Activated T-cell treated with anti-CD3 and anti-CD28 coated beads, Interleukin-2, amount 50 U/mL, for 48 hours (primary cell): ENCODE data around the gene COQ2.
"Not testable (repeated sequence)": the region's sequence is repeated elsewhere in the genome, so short reads cannot be mapped to it uniquely, and the experiment has no call there.

ENCODE experiments used
- DNase-seq, 2 experiments: peaks; one replicate each; pipeline ENCODE4 v3.0.0-alpha.2; 2020

COQ2 gene, protein sequence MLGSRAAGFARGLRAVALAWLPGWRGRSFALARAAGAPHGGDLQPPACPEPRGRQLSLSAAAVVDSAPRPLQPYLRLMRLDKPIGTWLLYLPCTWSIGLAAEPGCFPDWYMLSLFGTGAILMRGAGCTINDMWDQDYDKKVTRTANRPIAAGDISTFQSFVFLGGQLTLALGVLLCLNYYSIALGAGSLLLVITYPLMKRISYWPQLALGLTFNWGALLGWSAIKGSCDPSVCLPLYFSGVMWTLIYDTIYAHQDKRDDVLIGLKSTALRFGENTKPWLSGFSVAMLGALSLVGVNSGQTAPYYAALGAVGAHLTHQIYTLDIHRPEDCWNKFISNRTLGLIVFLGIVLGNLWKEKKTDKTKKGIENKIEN

DNA sequence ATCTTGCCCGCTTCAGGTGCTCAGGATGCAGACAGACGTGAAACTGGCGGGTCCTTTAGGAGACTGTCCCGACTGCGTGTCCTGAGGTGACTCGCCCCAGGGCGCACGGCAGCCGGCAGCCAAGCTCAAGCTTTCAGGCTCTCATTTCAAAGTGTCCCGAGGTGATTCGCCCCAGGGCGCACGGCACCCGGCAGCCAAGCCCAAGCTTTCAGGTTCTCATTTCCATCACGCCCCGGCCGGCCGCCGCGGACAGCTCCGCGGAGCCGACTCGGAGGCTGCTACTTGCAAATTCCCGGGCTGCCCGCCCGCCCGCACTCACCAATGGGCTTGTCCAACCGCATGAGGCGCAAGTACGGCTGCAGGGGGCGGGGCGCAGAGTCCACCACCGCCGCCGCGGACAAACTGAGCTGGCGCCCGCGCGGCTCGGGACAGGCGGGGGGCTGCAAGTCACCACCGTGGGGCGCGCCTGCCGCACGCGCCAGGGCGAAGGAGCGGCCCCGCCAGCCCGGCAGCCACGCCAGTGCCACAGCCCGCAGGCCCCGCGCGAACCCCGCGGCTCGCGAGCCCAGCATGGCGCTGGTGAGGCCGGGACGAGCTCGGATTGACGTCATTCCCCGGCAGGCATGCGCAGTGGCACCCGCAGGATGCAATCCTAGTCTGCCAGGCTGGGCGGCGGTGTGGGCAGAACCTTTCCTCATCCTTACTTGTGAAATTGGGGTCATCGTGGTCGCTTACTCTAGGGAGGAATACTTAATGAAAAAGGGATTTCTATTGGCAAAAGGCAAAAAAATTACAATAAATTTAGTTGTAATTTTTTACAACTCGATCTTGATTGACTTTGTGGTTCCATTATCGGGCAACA is at the start of gene COQ2:
COQ2 (minus strand) TSS at position 606 of the 862 bp plus-strand sequence; CDS start at position 572, 34 bp downstream.
- DNase-seq, result peak; percentile 96

DNA sequence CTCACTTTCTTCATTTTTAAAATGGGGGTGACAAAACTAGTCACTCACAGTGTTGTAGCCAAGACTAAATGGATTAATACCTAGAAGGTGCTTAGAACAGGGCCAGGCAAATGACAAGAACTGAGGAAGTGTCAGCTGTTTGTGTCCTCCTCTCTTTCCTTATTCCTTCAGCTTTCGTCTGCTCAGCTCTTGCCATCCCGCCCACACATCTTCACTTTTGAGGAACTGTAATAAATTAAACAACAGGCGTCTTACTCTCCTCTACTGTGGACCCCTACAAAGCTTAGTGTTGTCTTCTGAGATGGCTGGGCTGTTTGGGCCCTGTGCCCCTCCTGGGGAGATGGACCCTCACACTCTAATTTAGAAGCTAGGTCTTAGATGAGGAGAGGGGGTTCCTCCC is 47.4 kb upstream of the COQ2 start:
- DNase-seq, result no peak

DNA sequence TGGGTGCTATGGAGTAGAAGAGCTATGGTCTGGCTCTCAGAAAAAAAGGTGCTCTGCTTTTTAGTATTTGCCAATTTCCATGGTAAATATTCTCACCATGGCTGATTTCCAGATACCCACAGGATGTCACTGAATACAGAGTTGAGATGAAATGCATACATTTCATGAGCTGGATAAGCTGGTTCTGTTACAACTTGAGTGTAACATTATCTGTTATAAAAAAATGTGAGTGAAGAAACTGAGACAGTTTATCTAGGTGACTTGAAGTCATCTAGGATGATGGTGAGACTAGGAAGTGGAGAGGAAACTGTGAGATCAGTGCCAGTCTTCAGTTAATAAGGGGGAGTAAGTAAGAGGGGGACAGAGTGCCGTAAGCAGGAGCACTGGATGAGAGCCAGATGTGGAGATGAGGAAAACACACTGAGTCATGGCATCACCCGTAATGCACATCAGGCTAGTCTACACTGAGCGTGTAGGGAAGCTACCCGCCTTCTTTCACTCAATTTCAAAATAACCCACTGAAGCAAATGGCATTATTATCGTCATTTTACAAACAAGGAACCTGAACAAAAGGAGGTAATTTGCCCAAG is 45.0 kb upstream of the COQ2 start:
- DNase-seq, result no peak

DNA sequence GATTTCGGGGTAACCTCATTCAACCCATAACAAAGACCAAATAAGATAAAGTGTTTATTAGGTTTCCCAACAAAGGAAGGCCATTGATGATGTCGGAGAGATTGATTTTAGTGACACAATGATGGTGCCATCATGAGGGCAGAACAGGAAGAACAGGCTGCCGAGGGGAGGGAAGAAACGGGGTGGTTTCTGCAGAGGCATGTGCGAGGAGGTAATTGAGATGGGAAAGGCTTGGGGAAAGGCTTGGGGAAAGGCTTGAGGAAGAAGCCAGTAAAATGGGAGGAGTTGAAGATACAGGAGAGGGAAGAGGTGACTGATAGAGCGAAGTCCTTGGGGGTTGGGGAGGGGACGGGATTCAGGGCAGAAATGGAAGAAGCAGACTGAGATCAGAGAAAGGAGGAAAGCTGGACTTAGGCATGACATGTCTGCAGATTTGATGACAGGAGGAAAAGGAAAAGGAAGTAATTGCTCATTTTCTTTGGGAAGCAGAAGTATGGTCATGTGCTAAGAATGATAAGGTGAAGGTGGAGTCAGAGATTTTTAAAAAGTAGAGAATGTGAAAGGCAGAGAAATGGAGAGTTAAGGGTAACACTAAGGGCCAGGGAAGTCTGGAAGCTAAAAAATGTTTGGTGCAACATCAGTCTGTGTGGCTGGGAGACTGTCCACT is 44.1 kb upstream of the COQ2 start:
- no peak for DNase-seq

DNA sequence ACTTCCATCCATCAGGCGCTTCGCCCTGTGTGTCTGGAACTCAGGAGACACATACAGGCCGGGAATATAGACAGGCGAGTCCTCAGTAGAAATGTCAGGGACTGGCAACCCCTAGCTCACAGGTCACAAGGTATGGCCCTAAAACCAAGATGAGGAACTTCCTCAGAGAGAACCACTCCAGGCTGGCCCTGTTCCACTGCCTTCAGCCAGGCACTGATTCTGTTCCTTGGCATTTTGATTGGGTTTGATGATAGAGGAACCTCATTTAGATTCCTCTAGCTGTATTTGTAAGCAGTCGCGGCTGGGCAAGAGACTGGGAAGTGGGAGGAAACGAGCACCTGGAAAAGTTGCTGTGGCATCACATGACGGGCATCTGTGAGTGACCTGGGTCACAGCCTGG is 41.9 kb upstream of the COQ2 start:
- DNase-seq, result no peak

DNA sequence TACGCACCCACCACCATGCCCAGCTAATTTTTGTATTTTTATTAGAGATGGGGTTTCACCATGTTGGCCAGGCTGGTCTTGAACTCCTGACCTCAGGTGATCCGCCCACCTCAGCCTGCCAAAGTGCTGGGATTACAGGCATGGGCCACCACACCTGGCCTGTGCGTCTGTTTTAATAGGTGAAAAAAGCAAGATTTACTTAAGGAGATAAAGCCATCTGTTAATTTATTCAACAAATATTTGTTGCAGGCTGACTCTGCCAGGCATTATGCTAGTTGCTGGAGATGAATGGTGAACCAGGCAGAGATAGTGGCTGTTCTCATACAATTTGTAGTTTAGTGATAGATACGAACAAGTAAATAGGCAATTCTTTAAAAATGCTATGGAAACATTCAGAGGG is 40.7 kb upstream of the COQ2 start:
- not testable (repeated sequence) for DNase-seq

DNA sequence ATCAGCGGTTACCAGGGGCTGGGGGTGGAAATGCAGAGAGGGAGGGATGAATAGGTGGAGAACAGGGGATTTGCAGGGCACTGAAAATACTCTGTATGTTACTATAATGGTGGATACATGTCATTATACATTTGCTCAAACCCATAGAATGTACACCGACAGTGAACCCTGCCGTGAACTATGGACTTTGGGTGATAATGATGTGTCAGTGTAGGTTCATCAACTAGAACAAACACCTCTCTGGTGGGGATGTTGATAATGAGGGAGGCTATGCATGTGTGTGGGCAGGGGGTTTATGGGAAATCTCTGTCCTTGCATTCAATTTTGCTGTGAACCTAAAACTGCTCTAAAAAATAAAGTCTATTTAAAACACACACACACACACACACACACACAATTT is 38.5 kb upstream of the COQ2 start:
- DNase-seq, result no peak

DNA sequence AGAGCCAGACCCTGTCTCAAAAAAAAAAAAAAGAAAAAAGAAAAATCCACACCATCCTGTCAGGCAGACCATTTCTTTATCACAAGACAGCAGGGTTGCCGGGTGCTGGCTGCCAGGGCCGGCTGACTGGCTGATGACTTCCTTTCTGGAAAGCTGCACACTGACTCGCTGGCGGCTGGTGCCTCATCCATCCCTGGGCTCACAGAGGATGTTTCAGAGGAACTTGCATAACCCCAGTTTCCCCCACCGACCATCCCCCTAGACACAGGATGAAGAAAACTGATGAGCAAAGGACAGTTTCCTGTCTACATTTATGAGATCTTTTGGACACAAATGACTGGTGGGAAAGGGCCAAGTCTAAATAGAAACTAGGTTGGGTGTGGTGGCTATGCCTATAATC is 36.0 kb upstream of the COQ2 start:
- DNase-seq, result peak; percentile 41 to 48

DNA sequence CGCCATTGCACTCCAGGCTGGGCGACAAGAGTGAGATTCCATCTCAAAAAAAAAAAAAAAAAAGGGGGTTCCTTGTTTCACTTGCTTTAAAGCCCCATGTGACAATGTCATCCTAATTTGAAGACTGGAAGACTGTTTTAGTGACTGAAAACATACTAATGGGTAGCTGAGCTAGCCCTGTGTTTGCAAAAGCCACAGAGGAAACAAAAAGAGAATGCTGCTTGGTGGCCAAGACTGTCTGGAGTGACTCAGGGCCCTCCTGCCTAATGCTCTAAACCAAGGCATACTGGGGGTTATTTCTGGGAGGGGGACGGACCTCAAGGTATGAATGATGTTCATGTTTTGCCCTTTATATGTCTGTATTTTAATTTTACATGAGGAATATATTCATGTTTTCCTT is 34.1 kb upstream of the COQ2 start:
- no peak for DNase-seq

DNA sequence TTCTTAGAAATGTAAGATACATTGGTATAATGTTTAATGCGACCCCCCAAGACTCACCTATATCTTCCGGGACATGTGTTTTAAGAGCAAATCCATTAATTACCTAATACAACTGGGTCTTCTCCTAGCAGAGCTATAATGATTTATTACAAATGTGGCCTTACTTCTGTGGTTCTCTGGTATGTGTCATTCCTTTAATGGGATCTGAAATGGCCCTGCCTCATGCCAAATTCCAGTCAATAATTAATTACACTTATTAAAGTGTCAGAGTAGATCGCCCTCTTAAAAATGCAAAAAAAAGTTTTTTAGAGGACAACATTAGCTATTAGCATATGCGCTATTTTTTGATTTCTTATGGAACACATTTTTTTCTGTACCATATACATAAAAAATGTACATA is 33.1 kb upstream of the COQ2 start:
- no peak for DNase-seq

DNA sequence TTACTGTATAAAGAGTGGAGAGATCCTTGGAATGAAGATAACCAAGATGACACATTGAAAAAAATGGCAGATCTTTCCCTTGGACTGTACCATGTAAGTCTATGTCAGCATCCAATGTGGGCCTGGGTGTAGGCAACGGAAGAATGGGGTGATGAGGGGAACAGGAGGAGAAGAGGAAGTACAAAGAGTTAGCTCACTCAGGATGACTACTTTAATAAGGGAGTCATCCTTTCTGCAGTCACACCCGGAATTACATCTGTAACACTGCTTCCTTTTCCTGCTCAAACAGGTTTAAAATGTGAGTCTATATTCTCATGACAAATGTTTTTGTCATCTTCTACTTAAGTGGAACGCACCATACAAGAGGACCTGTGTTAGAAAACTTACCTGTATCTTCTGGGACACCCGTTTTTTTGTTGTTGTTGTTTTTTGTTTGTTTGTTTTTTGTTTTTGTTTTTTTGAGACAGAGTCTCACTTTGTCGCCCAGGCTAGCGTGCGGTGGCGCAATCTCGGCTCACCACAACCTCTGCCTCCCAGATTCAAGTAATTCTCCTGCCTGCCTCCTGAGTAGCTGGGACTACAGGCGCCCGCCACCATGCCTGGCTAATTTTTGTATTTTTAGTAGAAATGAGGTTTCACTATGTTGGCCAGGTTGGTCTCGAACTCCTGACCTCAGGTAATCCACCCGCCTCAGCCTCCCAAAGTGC is 32.0 kb upstream of the COQ2 start:
- no peak for DNase-seq

DNA sequence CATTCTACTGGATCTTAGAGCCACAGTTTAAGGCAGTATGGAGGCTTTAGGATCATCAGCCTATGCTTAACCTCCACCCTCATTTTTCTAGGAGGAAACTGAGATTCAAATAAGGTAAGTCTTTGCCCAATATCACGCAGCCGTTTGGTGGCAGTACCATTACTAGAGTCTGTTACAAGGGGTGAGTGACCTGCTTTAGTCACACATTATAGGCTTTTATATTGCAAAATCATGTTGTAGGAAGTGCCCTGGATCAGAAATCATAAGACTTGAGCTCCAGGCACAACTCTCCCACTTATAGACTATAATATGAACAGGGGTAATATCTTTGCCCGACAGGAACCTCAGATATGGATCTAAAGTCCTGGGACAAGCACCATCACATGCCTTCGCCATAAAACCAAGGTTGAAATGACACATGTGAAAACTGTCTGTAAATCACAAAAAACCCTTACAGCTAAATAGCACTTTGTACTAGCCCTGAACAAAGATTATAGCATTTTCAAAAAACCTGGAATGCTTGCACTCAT is 30.8 kb upstream of the COQ2 start:
- no peak for DNase-seq

DNA sequence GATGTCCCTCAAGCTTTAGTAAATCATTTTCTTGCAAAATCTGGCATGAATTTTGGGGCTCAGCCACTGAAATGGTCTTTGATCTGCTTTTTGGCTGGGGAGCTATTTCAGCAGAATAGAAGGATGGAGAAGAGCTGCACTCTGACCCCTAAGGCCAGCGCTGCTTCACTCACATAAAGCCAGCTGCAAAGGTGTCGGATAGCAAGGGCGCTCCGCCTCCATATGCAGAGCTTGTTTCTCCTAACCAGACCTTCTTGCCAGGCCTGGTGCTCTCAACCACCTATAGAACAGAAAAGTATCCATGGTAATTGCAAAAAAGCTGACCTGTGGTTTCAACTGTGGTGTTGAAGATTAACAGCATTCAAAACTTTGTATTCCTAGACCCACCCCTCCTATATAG is 24.1 kb upstream of the COQ2 start:
- no peak for DNase-seq

DNA sequence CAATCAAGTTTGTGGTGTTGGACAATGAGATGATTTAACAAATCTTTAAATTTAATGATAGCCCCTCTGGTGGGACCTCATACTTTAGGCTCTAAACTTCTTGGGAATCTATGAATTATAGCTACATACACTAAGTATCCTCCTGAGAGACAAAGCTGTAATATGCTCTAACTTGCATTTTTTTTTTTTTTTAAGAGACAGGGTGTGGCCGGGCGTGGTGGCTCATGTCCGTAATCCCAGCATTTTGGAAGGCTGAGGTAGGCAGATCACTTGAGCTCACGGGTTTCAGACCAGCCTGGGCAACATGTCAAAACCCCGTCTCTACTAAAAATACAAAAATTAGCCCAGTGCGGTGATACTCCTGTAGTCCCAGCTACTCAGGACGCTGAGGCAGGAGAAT is 23.3 kb upstream of the COQ2 start:
- DNase-seq, result no peak

DNA sequence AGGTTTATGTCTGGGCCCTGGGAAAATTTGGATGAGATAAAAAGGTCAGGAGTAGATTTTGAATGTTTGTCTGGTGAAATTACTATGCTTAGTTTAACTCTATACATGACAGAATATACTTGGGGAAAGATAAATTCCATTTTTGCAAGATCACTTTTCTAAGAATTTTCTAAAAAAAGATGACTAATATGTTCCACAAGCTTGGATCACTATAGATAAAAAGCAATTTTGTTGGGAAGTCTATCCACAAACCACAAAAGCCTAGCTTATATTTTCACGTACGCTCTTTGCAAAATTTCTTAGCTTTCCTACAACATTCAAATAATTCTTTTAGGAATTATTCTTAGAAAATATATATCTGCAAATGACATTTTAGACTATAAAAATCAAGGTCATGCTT is 20.6 kb upstream of the COQ2 start:
- no peak for DNase-seq

DNA sequence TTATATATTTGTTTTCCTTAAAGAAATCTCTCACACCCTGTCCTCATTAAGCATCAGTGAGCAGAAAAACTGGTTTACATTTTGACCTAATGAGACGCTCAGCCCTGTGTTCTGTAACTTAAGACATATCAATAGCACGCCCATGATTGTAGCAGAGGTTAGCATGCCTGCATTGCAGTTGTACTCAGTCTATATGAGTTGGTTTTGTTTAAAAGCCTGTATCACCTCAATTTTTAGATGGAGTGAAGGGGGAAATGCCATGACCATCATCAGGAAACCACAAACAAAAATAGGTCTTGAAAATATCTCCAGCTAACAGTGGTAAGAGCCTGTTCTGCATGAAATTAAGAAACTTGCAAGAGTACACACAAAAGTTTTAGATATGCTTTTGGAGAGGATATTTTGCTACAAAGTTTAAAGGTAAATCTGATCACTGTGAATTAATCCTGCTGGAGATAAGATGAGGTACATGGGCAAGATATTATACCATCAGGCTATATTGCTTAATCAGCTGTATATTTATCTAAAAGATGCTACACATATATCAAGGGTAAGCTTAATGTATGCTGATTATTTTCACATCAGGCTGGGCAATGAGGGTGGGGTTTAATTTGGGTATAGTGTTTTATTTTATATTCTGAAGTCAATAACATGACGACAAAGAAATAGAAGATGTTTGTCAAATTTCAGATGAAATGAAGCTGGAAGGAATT is 13.1 kb upstream of the COQ2 start:
- DNase-seq, result no peak

DNA sequence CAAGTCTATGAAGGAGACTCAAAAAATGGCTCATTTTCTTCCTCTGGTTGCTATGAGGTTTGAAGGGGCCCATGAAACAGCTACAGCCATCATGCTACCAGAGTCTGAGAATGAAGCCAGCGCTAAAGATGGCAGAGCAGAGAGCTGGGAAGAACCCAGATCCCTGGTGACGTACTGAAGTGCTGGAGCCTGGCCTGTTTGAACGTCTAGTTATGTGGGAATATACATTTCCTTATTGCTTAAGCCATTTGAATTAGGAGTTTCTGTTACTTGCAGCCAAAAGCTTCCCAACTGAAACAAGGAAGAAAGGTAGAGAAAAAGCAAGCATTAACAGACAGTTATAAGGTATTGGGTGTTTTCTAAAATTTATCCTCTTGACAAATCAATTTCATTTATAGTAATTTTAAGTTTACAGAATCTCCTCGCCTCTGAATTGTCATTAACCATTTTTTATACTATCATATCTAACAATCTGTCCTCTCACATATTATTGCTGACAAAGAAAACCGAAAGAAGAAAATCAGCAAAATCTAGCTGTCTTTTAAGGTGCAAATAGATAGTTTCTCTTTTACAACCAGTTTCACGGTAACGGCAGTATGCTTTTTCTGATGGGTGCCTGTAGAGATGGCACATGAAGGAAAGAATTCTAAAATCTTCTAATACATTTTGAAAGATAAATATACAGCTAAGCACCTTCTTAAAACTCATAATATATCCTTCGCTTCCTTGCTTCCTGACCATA is 8.9 kb upstream of the COQ2 start:
- DNase-seq, result no peak

DNA sequence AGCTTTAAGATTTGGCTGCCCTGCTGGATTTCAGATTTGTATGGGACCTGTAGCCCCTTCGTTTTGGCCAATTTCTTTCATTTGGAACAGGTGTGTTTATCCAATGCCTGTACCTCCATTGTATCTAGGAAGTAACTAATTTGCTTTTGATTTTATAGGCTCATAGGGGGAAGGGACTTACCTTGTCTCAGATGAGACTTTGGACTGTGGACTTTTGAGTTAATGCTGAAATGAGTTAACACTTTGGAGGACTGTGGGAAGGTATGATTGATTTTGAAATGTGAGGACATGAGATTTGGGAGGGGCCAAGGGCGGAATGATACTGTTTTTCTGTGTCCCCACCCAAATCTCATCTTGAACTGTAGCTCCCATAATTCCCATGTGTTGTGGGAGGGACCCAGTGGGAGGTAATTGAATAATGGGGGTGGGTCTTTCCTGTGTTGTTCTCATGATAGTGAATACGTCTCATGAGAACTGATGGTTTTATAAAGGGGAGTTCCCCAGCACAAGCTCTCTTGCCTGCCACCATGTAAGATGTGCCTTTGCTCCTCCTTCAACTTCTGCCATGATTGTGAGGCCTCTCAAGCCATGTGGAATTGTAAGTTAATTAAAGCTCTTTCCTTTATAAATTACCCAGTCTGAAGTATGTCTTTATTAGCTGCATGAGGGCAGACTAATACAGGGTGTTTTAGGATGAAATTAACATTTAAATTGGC is 5.6 kb upstream of the COQ2 start:
- not testable (repeated sequence) for DNase-seq

DNA sequence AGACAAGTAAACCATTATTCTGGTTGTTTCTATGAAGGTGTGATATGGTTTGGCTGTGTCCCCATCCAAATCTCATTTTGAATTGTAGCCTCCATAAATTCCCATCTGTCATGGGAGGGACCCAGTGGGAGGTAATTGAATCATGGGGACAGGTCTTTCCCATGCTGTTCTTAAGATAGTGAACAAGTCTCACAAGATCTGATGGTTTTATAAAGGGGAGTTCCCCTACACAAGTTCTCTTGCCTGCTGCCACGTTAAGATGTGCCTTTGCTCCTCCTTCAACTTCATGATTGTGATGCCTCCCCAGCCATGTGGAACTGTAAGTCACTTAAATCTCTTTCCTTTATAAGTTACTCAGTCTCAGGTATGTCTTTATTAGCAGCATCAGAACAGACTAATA is 3.8 kb upstream of the COQ2 start:
- DNase-seq, result not testable (repeated sequence)

DNA sequence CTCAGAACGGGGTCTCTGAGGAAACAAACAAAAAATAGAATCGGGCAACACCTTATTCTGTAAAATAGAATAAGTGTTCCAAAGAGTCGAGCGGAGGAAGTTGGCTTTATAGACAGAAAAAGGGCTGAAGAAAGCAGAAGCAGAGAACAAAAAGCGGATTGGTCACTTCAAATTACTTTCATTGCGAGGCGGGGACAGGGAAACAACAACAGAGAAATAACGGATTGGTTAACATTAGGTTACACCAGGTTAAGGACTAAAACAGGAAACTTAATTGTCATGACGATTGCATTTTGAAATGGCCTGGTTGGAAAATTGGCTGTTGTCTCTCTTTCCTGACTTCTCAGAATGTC is 433 bp upstream of the COQ2 start:
- no peak for DNase-seq
